NCI-H526 (cell line): ENCODE data around the gene MYO18A.
A peak's percentile ranks its signal among the peaks of the same experiment; 100 is the strongest.

Experiments used
- DNase-seq, 2 experiments: peaks; one replicate each; lab custom pipeline; 2025; lab: John Stamatoyannopoulos, UW

The MYO18A gene

GRCh38 chr17:29165800-29166506 is 14.2 kb downstream of the MYO18A start:
- DNase-seq, result no peak

GRCh38 chr17:29165261-29165660 is 14.9 kb downstream of the MYO18A start:
- DNase-seq, result no peak

GRCh38 chr17:29163563-29163962 is 16.6 kb downstream of the MYO18A start:
- no peak for DNase-seq

GRCh38 chr17:29162909-29163341 is 17.3 kb downstream of the MYO18A start:
- DNase-seq, result no peak

GRCh38 chr17:29162082-29162908 is 17.9 kb downstream of the MYO18A start:
- DNase-seq, result no peak

GRCh38 chr17:29160253-29160652 is 19.9 kb downstream of the MYO18A start:
- no peak for DNase-seq

- no peak for DNase-seq
These were observed 20.8 kb downstream of the MYO18A start for GRCh38 chr17:29159306-29159860.

- no peak for DNase-seq
These were observed 21.5 kb downstream of the MYO18A start for GRCh38 chr17:29158488-29159275.

- DNase-seq, result no peak
These were observed 22.1 kb downstream of the MYO18A start for GRCh38 chr17:29158096-29158487.

GRCh38 chr17:29157310-29157709 is 22.9 kb downstream of the MYO18A start:
- no peak for DNase-seq

- DNase-seq, result no peak
These were observed 23.4 kb downstream of the MYO18A start for GRCh38 chr17:29156781-29157180.

- no peak for DNase-seq
These were observed 24.2 kb downstream of the MYO18A start for GRCh38 chr17:29155966-29156338.

GRCh38 chr17:29155227-29155965 is 24.8 kb downstream of the MYO18A start:
- DNase-seq, result no peak

GRCh38 chr17:29154516-29155226 is 25.5 kb downstream of the MYO18A start:
- no peak for DNase-seq

GRCh38 chr17:29151567-29151966 is 28.6 kb downstream of the MYO18A start:
- DNase-seq, result no peak

GRCh38 chr17:29150161-29150560 is 30.0 kb downstream of the MYO18A start:
- DNase-seq, result no peak

- no peak for DNase-seq
These were observed 30.6 kb downstream of the MYO18A start for GRCh38 chr17:29149431-29150064.

- peak; percentile 87 to 99 for DNase-seq
These were observed 31.3 kb downstream of the MYO18A start for GRCh38 chr17:29148790-29149430.

GRCh38 chr17:29148257-29148789 is 31.9 kb downstream of the MYO18A start:
- peak in 1 of 2 experiments; percentile 46 for DNase-seq

GRCh38 chr17:29147682-29148081 is 32.5 kb downstream of the MYO18A start:
- no peak for DNase-seq
